HCT116 (cell line): ENCODE data around the gene ADGRG7. TPM values are rescaled to one million over a fixed set of nuclear protein-coding genes. Genes with fewer than 3 reads are reported as not detected.

Experiments
- ATAC-seq: fragments of 200-7000 bp; cut with Tn5 transposase; 2 replicates; pipeline ENCODE4 v1.9.1; 2020; ENCODE audit warnings: mild to moderate bottlenecking, moderate library complexity
- BruUV-seq: library from RNA; stranded (reverse); fragments of 400-500 nt; replicated peaks from 2 replicates; lab custom pipeline; 2021; lab: Mats Ljungman, UMichigan
- CTCF ChIA-PET: fragments of 300-600 bp; sonication (Branson Sonifier 250); formaldehyde crosslinking; loops from one replicate; lab custom pipeline; 2021; ENCODE audit warnings: antibody characterized with exemption; lab: Charles Lee
- POLR2A ChIA-PET: fragments of 300-600, 350-600 bp; sonication (Branson Sonifier 250); formaldehyde crosslinking; loops from one replicate; lab custom pipeline; 2021; ENCODE audit warnings: antibody characterized with exemption; lab: Charles Lee
- RAD21 ChIA-PET, 2 experiments: fragments of 300-600 bp; sonication (Branson Sonifier 250); formaldehyde crosslinking; loops; one replicate each; lab custom pipeline; 2023; ENCODE audit warnings: low total read pairs in 2 of 2; ENCODE audit not compliant: uncharacterized antibody in 2 of 2, unreplicated experiment in 2 of 2, low non-redundant PET in 1 of 2; lab: Charles Lee
- DNase-seq: peaks from one replicate; pipeline ENCODE4 v3.0.0-alpha.2; 2010; ENCODE audit warnings: low read depth, low spot score
- H2AFZ ChIP-seq: fragments of 200-600 bp; shearing (Covaris generic), sonication (generic); 2 replicates; pipeline ENCODE4 v1.6.1; 2017; ENCODE audit warnings: low read depth, mixed run types, mixed read lengths, antibody characterized with exemption, low read length; ENCODE audit not compliant: poor library complexity, severe bottlenecking
- H3K27ac ChIP-seq: 2 replicates; pipeline ENCODE4 v1.5.1; 2012; ENCODE audit warnings: low read depth, low read length
- H3K27me3 ChIP-seq: fragments of 200-600 bp; sonication (generic); 2 replicates; pipeline ENCODE4 v1.6.1; 2016; ENCODE audit warnings: mixed run types, low read length, mixed read lengths; ENCODE audit not compliant: insufficient read depth
- H3K36me3 ChIP-seq, 2 experiments: fragments of 200-500 bp in 1 of 2; fragments of 200-600 bp in 1 of 2; sonication (Bioruptor generic) in 1 of 2; sonication (generic) in 1 of 2; 2 replicates each; pipeline versions ENCODE4 v1.5.1 to v1.6.1; 2014 to 2016; ENCODE audit warnings: low read length in 2 of 2, inconsistent platforms in 1 of 2, mixed read lengths in 1 of 2, mixed run types in 1 of 2; ENCODE audit not compliant: insufficient read depth in 2 of 2, control insufficient read depth in 1 of 2
- H3K4me1 ChIP-seq, 2 experiments: fragments of 200-600 bp in 1 of 2; sonication (generic) in 1 of 2; 2 replicates each; pipeline versions ENCODE4 v1.5.1 to v1.6.1; 2012 to 2017; ENCODE audit warnings: low read length in 2 of 2, inconsistent platforms in 1 of 2, mild to moderate bottlenecking in 1 of 2, mixed read lengths in 1 of 2, mixed run types in 1 of 2, moderate library complexity in 1 of 2; ENCODE audit not compliant: insufficient read depth in 2 of 2, control insufficient read depth in 1 of 2
- H3K4me2 ChIP-seq: fragments of 200-600 bp; sonication (generic); 2 replicates; pipeline ENCODE4 v1.6.1; 2017; ENCODE audit warnings: mixed run types, low read length, mixed read lengths
- H3K4me3 ChIP-seq, 2 experiments: fragments of 200-600 bp in 1 of 2; sonication (generic) in 1 of 2; replicated peaks in 1 of 2; 2 replicates each; pipeline ENCODE4 v1.5.1; 2011 to 2016; ENCODE audit warnings: low read length in 2 of 2, control low read depth in 1 of 2, low read depth in 1 of 2, mild to moderate bottlenecking in 1 of 2, mixed read lengths in 1 of 2, mixed run types in 1 of 2
- H3K79me2 ChIP-seq: fragments of 200-600 bp; sonication (generic); 2 replicates; pipeline ENCODE4 v1.6.1; 2017; ENCODE audit warnings: mild to moderate bottlenecking, mixed run types, low read length, moderate library complexity, mixed read lengths; ENCODE audit not compliant: insufficient read depth
- H3K9ac ChIP-seq: fragments of 200-600 bp; sonication (generic); 2 replicates; pipeline ENCODE4 v1.6.1; 2016; ENCODE audit warnings: low read length, mixed read lengths
- H3K9me2 ChIP-seq: fragments of 200-600 bp; sonication (generic), shearing (Covaris generic); 2 replicates; pipeline ENCODE4 v1.6.1; 2017; ENCODE audit warnings: mixed run types, mild to moderate bottlenecking, moderate library complexity; ENCODE audit not compliant: insufficient read depth
- H3K9me3 ChIP-seq, 2 experiments: fragments of 200-500 bp in 1 of 2; fragments of 200-600 bp in 1 of 2; sonication (Bioruptor generic) in 1 of 2; sonication (generic) in 1 of 2; 2 replicates each; pipeline ENCODE4 v1.6.1; 2014 to 2017; ENCODE audit warnings: low read length in 2 of 2, mixed read lengths in 2 of 2, inconsistent platforms in 1 of 2, low read depth in 1 of 2, mild to moderate bottlenecking in 1 of 2, mixed run types in 1 of 2, moderate library complexity in 1 of 2; ENCODE audit not compliant: control insufficient read depth in 1 of 2, insufficient read depth in 1 of 2
- H4K20me1 ChIP-seq: fragments of 200-600 bp; sonication (generic), shearing (Covaris generic); 2 replicates; pipeline ENCODE4 v1.6.1; 2017; ENCODE audit warnings: mixed run types, mild to moderate bottlenecking, moderate library complexity; ENCODE audit not compliant: insufficient read depth
- CEBPB ChIP-seq: IDR thresholded peaks from 2 replicates; pipeline ENCODE4 v1.6.1; 2012; ENCODE audit warnings: low read depth
- EGR1 ChIP-seq: IDR thresholded peaks from 2 replicates; pipeline ENCODE4 v1.6.1; 2012; ENCODE audit warnings: low read depth
- ELF1 ChIP-seq: IDR thresholded peaks from 2 replicates; pipeline ENCODE4 v1.6.1; 2012; ENCODE audit warnings: low read depth, borderline replicate concordance
- EZH2 ChIP-seq: fragments of 200-600 bp; sonication (generic); IDR thresholded peaks from 2 replicates; pipeline ENCODE4 v1.6.1; 2017; ENCODE audit warnings: antibody characterized with exemption, mixed run types
- MAX ChIP-seq: IDR thresholded peaks from 2 replicates; pipeline ENCODE4 v1.6.1; 2012
- POLR2A ChIP-seq: IDR thresholded peaks from 2 replicates; pipeline ENCODE4 v1.7.0; 2011; ENCODE audit warnings: borderline replicate concordance; ENCODE audit not compliant: insufficient read depth, insufficient read length; ENCODE audit errors: extremely low read depth
- SIN3A ChIP-seq: IDR thresholded peaks from 2 replicates; pipeline ENCODE4 v1.6.1; 2012; ENCODE audit warnings: low read depth
- SRF ChIP-seq: IDR thresholded peaks from 2 replicates; pipeline ENCODE4 v1.6.1; 2012; ENCODE audit warnings: low read depth
- TCF7L2 ChIP-seq: IDR thresholded peaks from 2 replicates; pipeline ENCODE4 v1.7.0; 2011; ENCODE audit warnings: borderline replicate concordance, inconsistent platforms; ENCODE audit not compliant: insufficient read depth, insufficient read length; ENCODE audit errors: extremely low read depth
- YY1 ChIP-seq: IDR thresholded peaks from 2 replicates; pipeline ENCODE4 v1.6.1; 2011; ENCODE audit warnings: low read length, low read depth, moderate library complexity, mild to moderate bottlenecking; ENCODE audit not compliant: insufficient replicate concordance; ENCODE audit errors: extremely low read depth
- ZNF274 ChIP-seq: fragments of 200-500 bp; sonication (Bioruptor generic); IDR thresholded peaks from 2 replicates; pipeline ENCODE4 v1.6.1; 2014; ENCODE audit warnings: mild to moderate bottlenecking, low read depth, low read length, inconsistent platforms
- intact Hi-C: fragments of 100-400 bp; cut with micrococcal nuclease; formaldehyde crosslinking; loops from 2 replicates; pipeline ENCODE4 v1.10.0; 2022
- total RNA-seq: library from RNA; stranded (reverse); gene quantifications from one replicate; pipeline ENCODE4 v1.2.1, GENCODE V29; 2021; ENCODE audit not compliant: unreplicated experiment
- TF ChIP-seq, protein P1 (sequence below): IDR thresholded peaks from 2 replicates; pipeline ENCODE4 v1.6.1; 2011; ENCODE audit warnings: mild to moderate bottlenecking, low read length, moderate library complexity; ENCODE audit not compliant: insufficient replicate concordance; ENCODE audit errors: extremely low read depth

Gene ADGRG7
- total RNA-seq, 1 experiment from 2014 or later: not detected

- ChIA-PET CTCF (no interaction called here), POLR2A (interaction anchor here (1.3 kb wide), 1 partner anchor 9 kb away, joined by 3 read pairs; no protein-coding TSS in a partner anchor), RAD21 (no interaction called here)
- no peaks in the 10 kb centered on the region for H3K27me3 ChIP-seq
- no peak for TF ChIP-seq POLR2A
- no peak for TF ChIP-seq CEBPB
- TF ChIP-seq, protein P1, sequence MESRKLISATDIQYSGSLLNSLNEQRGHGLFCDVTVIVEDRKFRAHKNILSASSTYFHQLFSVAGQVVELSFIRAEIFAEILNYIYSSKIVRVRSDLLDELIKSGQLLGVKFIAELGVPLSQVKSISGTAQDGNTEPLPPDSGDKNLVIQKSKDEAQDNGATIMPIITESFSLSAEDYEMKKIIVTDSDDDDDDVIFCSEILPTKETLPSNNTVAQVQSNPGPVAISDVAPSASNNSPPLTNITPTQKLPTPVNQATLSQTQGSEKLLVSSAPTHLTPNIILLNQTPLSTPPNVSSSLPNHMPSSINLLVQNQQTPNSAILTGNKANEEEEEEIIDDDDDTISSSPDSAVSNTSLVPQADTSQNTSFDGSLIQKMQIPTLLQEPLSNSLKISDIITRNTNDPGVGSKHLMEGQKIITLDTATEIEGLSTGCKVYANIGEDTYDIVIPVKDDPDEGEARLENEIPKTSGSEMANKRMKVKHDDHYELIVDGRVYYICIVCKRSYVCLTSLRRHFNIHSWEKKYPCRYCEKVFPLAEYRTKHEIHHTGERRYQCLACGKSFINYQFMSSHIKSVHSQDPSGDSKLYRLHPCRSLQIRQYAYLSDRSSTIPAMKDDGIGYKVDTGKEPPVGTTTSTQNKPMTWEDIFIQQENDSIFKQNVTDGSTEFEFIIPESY: no peak
- TF ChIP-seq TCF7L2: no peak
- TF ChIP-seq YY1: no peak
- TF ChIP-seq EZH2: no peak
- TF ChIP-seq MAX: no peak
- TF ChIP-seq ZNF274: no peak
- no peak for TF ChIP-seq EGR1
- no peak for TF ChIP-seq SIN3A
- TF ChIP-seq ELF1: no peak
- TF ChIP-seq SRF: no peak
- no peak overlapping the region for H3K9ac ChIP-seq
- H3K79me2 ChIP-seq: no peaks in the 10 kb centered on the region
- no peaks in the 10 kb centered on the region for H4K20me1 ChIP-seq
- BruUV-seq: no TSS peak
- H3K36me3 ChIP-seq: no peaks in the 10 kb centered on the region
- no peaks in the 10 kb centered on the region for H3K9me3 ChIP-seq
- ATAC-seq (no peak), DNase-seq (no peak)
- H2AFZ ChIP-seq: no peak overlapping the region
- no peak overlapping the region for H3K4me2 ChIP-seq
- H3K4me3 ChIP-seq: no peak overlapping the region
- no peaks in the 10 kb centered on the region for H3K9me2 ChIP-seq
- intact Hi-C loops: no loop called here
- H3K27ac ChIP-seq: no peak overlapping the region
- peaks cover 0 to 6% of the 10 kb centered on the region in 2 experiments; a peak in 2 of 4 replicates for H3K4me1 ChIP-seq
Observed at GRCh38 chr3:100561459-100562158, 47.8 kb upstream of the ADGRG7 start.
